Keratinocyte (primary cell): ENCODE results near the gene LINC01488. TPM values are rescaled to one million over a fixed set of nuclear protein-coding genes. Genes with fewer than 3 reads are reported as not detected.

Experiments
- DNase-seq: peaks from one replicate; pipeline ENCODE4 v3.0.0-alpha.2; 2011; ENCODE audit warnings: low read depth, missing footprints, low spot score
- FAIRE-seq: peaks from 2 replicates; lab custom pipeline; 2011; peaks lifted over from hg19 to GRCh38; lab: Jason Lieb, UNC
- H2AFZ ChIP-seq: 2 replicates; pipeline ENCODE4 v1.6.0; 2012; ENCODE audit warnings: low read length, control low read depth, inconsistent platforms; ENCODE audit not compliant: control insufficient read depth
- H3K27ac ChIP-seq: 2 replicates; pipeline ENCODE4 v1.5.1; 2011; ENCODE audit warnings: low read length; ENCODE audit not compliant: control insufficient read depth, insufficient read depth
- H3K27me3 ChIP-seq: 3 replicates; pipeline ENCODE4 v1.6.0; 2011; ENCODE audit warnings: low read length; ENCODE audit not compliant: control insufficient read depth, insufficient read depth; ENCODE audit errors: extremely low read depth
- H3K36me3 ChIP-seq, 2 experiments: 2 replicates in 1 of 2; 3 replicates in 1 of 2; pipeline ENCODE4 v1.5.1; 2011; ENCODE audit warnings: low read length in 2 of 2, mild to moderate bottlenecking in 1 of 2; ENCODE audit not compliant: control insufficient read depth in 2 of 2, insufficient read depth in 2 of 2; ENCODE audit errors: extremely low read depth in 1 of 2
- H3K4me1 ChIP-seq: 3 replicates; pipeline ENCODE4 v1.5.1; 2011; ENCODE audit warnings: low read length; ENCODE audit not compliant: control insufficient read depth, insufficient read depth; ENCODE audit errors: extremely low read depth
- H3K4me2 ChIP-seq: 3 replicates; pipeline ENCODE4 v1.6.0; 2011; ENCODE audit warnings: low read depth, low read length; ENCODE audit not compliant: control insufficient read depth, insufficient read depth; ENCODE audit errors: extremely low read depth
- H3K4me3 ChIP-seq, 3 experiments: fragments of 200-600 bp in 1 of 3; sonication (generic) in 1 of 3; 2 replicates in 2 of 3; 3 replicates in 1 of 3; pipeline ENCODE4 v1.5.1; 2011 to 2016; ENCODE audit warnings: low read length in 3 of 3, mild to moderate bottlenecking in 3 of 3, control low read depth in 2 of 3, inconsistent platforms in 1 of 3, low read depth in 1 of 3, mixed read lengths in 1 of 3, mixed run types in 1 of 3, moderate library complexity in 1 of 3; ENCODE audit not compliant: control insufficient read depth in 2 of 3, insufficient read depth in 2 of 3; ENCODE audit errors: extremely low read depth in 1 of 3
- H3K79me2 ChIP-seq: 2 replicates; pipeline ENCODE4 v1.6.0; 2012; ENCODE audit warnings: low read length; ENCODE audit not compliant: control insufficient read depth, insufficient read depth
- H3K9ac ChIP-seq: 3 replicates; pipeline ENCODE4 v1.6.0; 2011; ENCODE audit warnings: low read length; ENCODE audit not compliant: control insufficient read depth, insufficient read depth; ENCODE audit errors: extremely low read depth
- H3K9me1 ChIP-seq: 3 replicates; pipeline ENCODE4 v1.6.0; 2011; ENCODE audit warnings: low read length; ENCODE audit not compliant: control insufficient read depth, insufficient read depth; ENCODE audit errors: extremely low read depth
- H3K9me3 ChIP-seq: 2 replicates; pipeline ENCODE4 v1.5.1; 2012; ENCODE audit warnings: low read depth, low read length; ENCODE audit not compliant: control insufficient read depth
- H4K20me1 ChIP-seq: 3 replicates; pipeline ENCODE4 v1.6.0; 2011; ENCODE audit warnings: low read length; ENCODE audit not compliant: control insufficient read depth, insufficient read depth; ENCODE audit errors: extremely low read depth
- CTCF ChIP-seq, 3 experiments: IDR thresholded peaks in 1 of 3; conservative IDR thresholded peaks in 1 of 3; optimal IDR thresholded peaks in 1 of 3; 2 replicates in 2 of 3; 3 replicates in 1 of 3; pipeline versions ENCODE3 to v1.5.1; 2011; ENCODE audit warnings: low read length in 3 of 3, mild to moderate bottlenecking in 3 of 3, moderate library complexity in 2 of 3, control low read depth in 1 of 3, inconsistent platforms in 1 of 3; ENCODE audit not compliant: insufficient read depth in 2 of 3; ENCODE audit errors: extremely low read depth in 1 of 3
- EZH2 ChIP-seq: IDR thresholded peaks from one replicate; pipeline ENCODE4 v1.6.1; 2012; ENCODE audit warnings: inconsistent platforms, mild to moderate bottlenecking, low read length, moderate library complexity
- dilution Hi-C: fragments of 300-500 bp; cut with MboI; formaldehyde crosslinking; loops from one replicate; pipeline ENCODE4 v1.7.0; 2020; ENCODE audit warnings: low sequenced_read_pairs; ENCODE audit not compliant: extremely low pct_ligation_motif_present
- polyA plus RNA-seq, 5 experiments: library from polyadenylated mRNA; depleted of rRNA in 3 of 5; stranded (reverse) in 3 of 5; stranded (forward) in 1 of 5; unstranded in 1 of 5; fragments of >200 nt; gene quantifications; 1 replicate in 1 of 5; 2 replicates in 3 of 5; 3 replicates in 1 of 5; pipeline versions ENCODE4 v1.2.1 to v1.2.3, GENCODE V29; 2011 to 2012; ENCODE audit warnings: missing spikeins in 2 of 5, low read depth in 1 of 5, low replicate concordance in 1 of 5

LINC01488 gene
- polyA plus RNA-seq, 1 donor (not counting 4 experiments of a cell fraction or from before 2014, with no cell fraction given) = not detected

- Histone ChIP-seq H2AFZ (no peak overlapping the region), H3K9me1 (no peaks in the 10 kb centered on the region), H3K27me3 (peaks cover 7% of the 10 kb centered on the region), H3K36me3 (no peaks in the 10 kb centered on the region), H3K79me2 (no peaks in the 10 kb centered on the region), H3K4me3 (no peak overlapping the region), H3K9me3 (no peaks in the 10 kb centered on the region), H3K9ac (no peak overlapping the region), H3K27ac (no peak overlapping the region), H4K20me1 (no peaks in the 10 kb centered on the region), H3K4me2 (no peak overlapping the region), H3K4me1 (no peaks in the 10 kb centered on the region)
- TF ChIP-seq EZH2 = no peak
- TF ChIP-seq CTCF (optimal IDR thresholded peaks at IDR 0.05 in 1 of 3, IDR thresholded peaks at IDR 0.05 in 1 of 3, conservative IDR thresholded peaks at IDR 0.05 in 1 of 3; ENCODE audit: extremely low read depth in 1 of 3, insufficient read depth in 2 of 3, low read length in 3 of 3) = no peak
- no peak for DNase-seq
- dilution Hi-C loops = no loop called here
- FAIRE-seq = no peak
These were observed 49.0 kb downstream of the LINC01488 start for GRCh38 chr11:69530278-69531070.

- dilution Hi-C loops = no loop called here
- Histone ChIP-seq H3K4me1 (no peaks in the 10 kb centered on the region), H3K36me3 (no peaks in the 10 kb centered on the region), H3K79me2 (no peaks in the 10 kb centered on the region), H3K9me1 (no peaks in the 10 kb centered on the region), H3K9me3 (no peaks in the 10 kb centered on the region), H2AFZ (no peak overlapping the region), H3K27me3 (peaks cover 7% of the 10 kb centered on the region), H3K9ac (no peak overlapping the region), H4K20me1 (no peaks in the 10 kb centered on the region), H3K27ac (no peak overlapping the region), H3K4me3 (no peak overlapping the region), H3K4me2 (no peak overlapping the region)
- DNase-seq (no peak), FAIRE-seq (no peak)
- TF ChIP-seq EZH2 (no peak), CTCF (optimal IDR thresholded peaks at IDR 0.05 in 1 of 3, IDR thresholded peaks at IDR 0.05 in 1 of 3, conservative IDR thresholded peaks at IDR 0.05 in 1 of 3; ENCODE audit: extremely low read depth in 1 of 3, insufficient read depth in 2 of 3, low read length in 3 of 3) (no peak)
These were observed 49.7 kb downstream of the LINC01488 start for GRCh38 chr11:69531071-69531716.
